Neural cell (in vitro differentiated cells): ENCODE results near the gene BET1L. TPM values are rescaled to one million over a fixed set of nuclear protein-coding genes. Genes with fewer than 3 reads are reported as not detected.

Source experiments
- H2AFZ ChIP-seq: fragments of 200-600, 300-800 bp; sonication (generic), shearing (Covaris generic); 2 replicates; pipeline ENCODE4 v1.6.0; 2014; ENCODE audit warnings: low read depth, mild to moderate bottlenecking, antibody characterized with exemption, low read length, moderate library complexity
- H3F3A ChIP-seq: fragments of 200-600 bp; shearing (Covaris generic); 2 replicates; pipeline ENCODE4 v1.6.1; 2016; ENCODE audit warnings: mild to moderate bottlenecking, moderate library complexity, mixed read lengths, antibody characterized with exemption, low read length; ENCODE audit not compliant: insufficient read depth, poor library complexity, severe bottlenecking
- H3K27ac ChIP-seq: fragments of 200-600, 300-800 bp; sonication (generic), shearing (Covaris generic); 2 replicates; pipeline ENCODE4 v1.5.1; 2014; ENCODE audit warnings: mild to moderate bottlenecking, low read length, moderate library complexity
- H3K27me3 ChIP-seq: fragments of 300-800, 200-600 bp; sonication (generic), shearing (Covaris generic); 2 replicates; pipeline ENCODE4 v1.6.0; 2014; ENCODE audit warnings: mild to moderate bottlenecking, low read depth, low read length, moderate library complexity; ENCODE audit not compliant: insufficient read depth
- H3K36me3 ChIP-seq: fragments of 300-800, 200-600 bp; sonication (generic), shearing (Covaris generic); 2 replicates; pipeline ENCODE4 v1.5.1; 2014; ENCODE audit warnings: mild to moderate bottlenecking, antibody characterized with exemption, low read length, moderate library complexity; ENCODE audit not compliant: insufficient read depth
- H3K4me2 ChIP-seq: fragments of 300-800, 200-600 bp; sonication (generic), shearing (Covaris generic); 2 replicates; pipeline ENCODE4 v1.6.0; 2014; ENCODE audit warnings: mild to moderate bottlenecking, low read length
- H3K4me3 ChIP-seq: fragments of 300-800, 200-600 bp; sonication (generic), shearing (Covaris generic); 2 replicates; pipeline ENCODE4 v1.5.1; 2014; ENCODE audit warnings: mild to moderate bottlenecking, low read length, moderate library complexity
- H3K79me2 ChIP-seq: fragments of 200-600 bp; shearing (Covaris generic); replicated peaks from 2 replicates; pipeline ENCODE4 v1.6.0; 2014; ENCODE audit warnings: mild to moderate bottlenecking, low read length, moderate library complexity; ENCODE audit not compliant: insufficient read depth
- H3K9ac ChIP-seq: fragments of 300-800, 200-600 bp; sonication (generic), shearing (Covaris generic); 2 replicates; pipeline ENCODE4 v1.6.1; 2016; ENCODE audit warnings: mild to moderate bottlenecking, low read length, mixed read lengths
- H3K9me2 ChIP-seq: fragments of 200-600 bp; shearing (Covaris generic); 2 replicates; pipeline ENCODE4 v1.6.1; 2016; ENCODE audit warnings: mild to moderate bottlenecking, low read length, mixed read lengths; ENCODE audit not compliant: insufficient read depth
- H3K9me3 ChIP-seq: fragments of 200-600, 300-800 bp; sonication (generic), shearing (Covaris generic); 2 replicates; pipeline ENCODE4 v1.6.1; 2016; ENCODE audit warnings: mild to moderate bottlenecking, mixed run types, low read length, moderate library complexity, mixed read lengths
- H4K20me1 ChIP-seq: fragments of 200-600 bp; shearing (Covaris generic); 2 replicates; pipeline ENCODE4 v1.6.1; 2016; ENCODE audit warnings: mild to moderate bottlenecking, mixed run types; ENCODE audit not compliant: insufficient read depth
- CTCF ChIP-seq: fragments of 450-650 bp; IDR thresholded peaks from 2 replicates; pipeline ENCODE4 v1.5.1; 2014; ENCODE audit warnings: antibody characterized with exemption, mild to moderate bottlenecking, moderate library complexity; ENCODE audit not compliant: poor library complexity, severe bottlenecking
- EP300 ChIP-seq: fragments of 450-650 bp; conservative IDR thresholded peaks from 2 replicates; pipeline ENCODE4 v1.6.1; 2014; ENCODE audit warnings: antibody characterized with exemption, mild to moderate bottlenecking, moderate library complexity; ENCODE audit not compliant: poor library complexity, severe bottlenecking
- EZH2 ChIP-seq: fragments of 200-600, 300-800 bp; shearing (Covaris generic), sonication (generic); IDR thresholded peaks from 2 replicates; pipeline ENCODE4 v1.6.1; 2014; ENCODE audit warnings: antibody characterized with exemption, low read length, borderline replicate concordance, mild to moderate bottlenecking; ENCODE audit not compliant: insufficient read depth, poor library complexity, severe bottlenecking
- MXI1 ChIP-seq: fragments of 450-650 bp; conservative IDR thresholded peaks from 2 replicates; pipeline ENCODE4 v1.6.1; 2014; ENCODE audit warnings: antibody characterized with exemption, mild to moderate bottlenecking; ENCODE audit not compliant: poor library complexity, severe bottlenecking
- POLR2AphosphoS5 ChIP-seq: IDR thresholded peaks from 2 replicates; pipeline ENCODE4 v1.6.1; 2012
- RAD21 ChIP-seq: fragments of 450-650 bp; conservative IDR thresholded peaks from 2 replicates; pipeline ENCODE4 v1.6.1; 2014; ENCODE audit warnings: antibody characterized with exemption, mild to moderate bottlenecking, moderate library complexity
- SMC3 ChIP-seq: fragments of 450-650 bp; conservative IDR thresholded peaks from 2 replicates; pipeline ENCODE4 v1.6.1; 2014; ENCODE audit warnings: antibody characterized with exemption, mild to moderate bottlenecking, moderate library complexity; ENCODE audit not compliant: poor library complexity
- TAF1 ChIP-seq: IDR thresholded peaks from 2 replicates; pipeline ENCODE4 v1.6.1; 2012; ENCODE audit warnings: low read depth
- polyA plus RNA-seq: library from polyadenylated mRNA; depleted of rRNA; stranded (reverse); fragments of >200 nt; gene quantifications from 2 replicates; pipeline ENCODE4 v1.2.3, GENCODE V29; 2014
- TF ChIP-seq, protein P1 (sequence below): IDR thresholded peaks from 2 replicates; pipeline ENCODE4 v1.6.1; 2012; ENCODE audit warnings: borderline replicate concordance

Gene BET1L
- polyA plus RNA-seq, 1 donor from 2014 or later = 7.6 TPM

GRCh38 chr11:225734-226453, 18.7 kb upstream of the BET1L start:
- Histone ChIP-seq H3K4me3 (no peak overlapping the region), H3K27me3 (no peaks in the 10 kb centered on the region), H3K9me2 (no peaks in the 10 kb centered on the region), H2AFZ (no peak overlapping the region), H3K27ac (no peak overlapping the region), H3F3A (no peaks in the 10 kb centered on the region), H4K20me1 (no peaks in the 10 kb centered on the region), H3K79me2 (peaks cover 3% of the 10 kb centered on the region), H3K9ac (no peak overlapping the region), H3K4me2 (no peak overlapping the region), H3K36me3 (no peaks in the 10 kb centered on the region), H3K9me3 (no peaks in the 10 kb centered on the region)
- TF ChIP-seq SMC3 = no peak
- TF ChIP-seq, protein P1, sequence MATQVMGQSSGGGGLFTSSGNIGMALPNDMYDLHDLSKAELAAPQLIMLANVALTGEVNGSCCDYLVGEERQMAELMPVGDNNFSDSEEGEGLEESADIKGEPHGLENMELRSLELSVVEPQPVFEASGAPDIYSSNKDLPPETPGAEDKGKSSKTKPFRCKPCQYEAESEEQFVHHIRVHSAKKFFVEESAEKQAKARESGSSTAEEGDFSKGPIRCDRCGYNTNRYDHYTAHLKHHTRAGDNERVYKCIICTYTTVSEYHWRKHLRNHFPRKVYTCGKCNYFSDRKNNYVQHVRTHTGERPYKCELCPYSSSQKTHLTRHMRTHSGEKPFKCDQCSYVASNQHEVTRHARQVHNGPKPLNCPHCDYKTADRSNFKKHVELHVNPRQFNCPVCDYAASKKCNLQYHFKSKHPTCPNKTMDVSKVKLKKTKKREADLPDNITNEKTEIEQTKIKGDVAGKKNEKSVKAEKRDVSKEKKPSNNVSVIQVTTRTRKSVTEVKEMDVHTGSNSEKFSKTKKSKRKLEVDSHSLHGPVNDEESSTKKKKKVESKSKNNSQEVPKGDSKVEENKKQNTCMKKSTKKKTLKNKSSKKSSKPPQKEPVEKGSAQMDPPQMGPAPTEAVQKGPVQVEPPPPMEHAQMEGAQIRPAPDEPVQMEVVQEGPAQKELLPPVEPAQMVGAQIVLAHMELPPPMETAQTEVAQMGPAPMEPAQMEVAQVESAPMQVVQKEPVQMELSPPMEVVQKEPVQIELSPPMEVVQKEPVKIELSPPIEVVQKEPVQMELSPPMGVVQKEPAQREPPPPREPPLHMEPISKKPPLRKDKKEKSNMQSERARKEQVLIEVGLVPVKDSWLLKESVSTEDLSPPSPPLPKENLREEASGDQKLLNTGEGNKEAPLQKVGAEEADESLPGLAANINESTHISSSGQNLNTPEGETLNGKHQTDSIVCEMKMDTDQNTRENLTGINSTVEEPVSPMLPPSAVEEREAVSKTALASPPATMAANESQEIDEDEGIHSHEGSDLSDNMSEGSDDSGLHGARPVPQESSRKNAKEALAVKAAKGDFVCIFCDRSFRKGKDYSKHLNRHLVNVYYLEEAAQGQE = no peak
- TF ChIP-seq RAD21 = no peak
- no peak for TF ChIP-seq EZH2
- TF ChIP-seq MXI1 = no peak
- TF ChIP-seq POLR2AphosphoS5 = no peak
- no peak for TF ChIP-seq CTCF
- no peak for TF ChIP-seq EP300
- no peak for TF ChIP-seq TAF1

GRCh38 chr11:224424-224823, 17.2 kb upstream of the BET1L start:
- Histone ChIP-seq H3K36me3 (no peaks in the 10 kb centered on the region), H2AFZ (no peak overlapping the region), H3K27ac (no peak overlapping the region), H3K4me3 (no peak overlapping the region), H3K4me2 (no peak overlapping the region), H3K79me2 (peaks cover 3% of the 10 kb centered on the region), H3K9me3 (no peaks in the 10 kb centered on the region), H3K27me3 (no peaks in the 10 kb centered on the region), H3F3A (no peaks in the 10 kb centered on the region), H3K9ac (no peak overlapping the region), H4K20me1 (no peaks in the 10 kb centered on the region), H3K9me2 (no peaks in the 10 kb centered on the region)
- TF ChIP-seq EZH2 (no peak), CTCF (no peak), TAF1 (no peak), EP300 (no peak), SMC3 (no peak), RAD21 (no peak), POLR2AphosphoS5 (no peak), MXI1 (no peak)
- TF ChIP-seq, protein P1 = no peak
